ENCODE measurements around the gene PTBP2. TPM values are rescaled to one million over a fixed set of nuclear protein-coding genes. Genes with fewer than 3 reads are reported as not detected.

PTBP2 gene
- total RNA-seq, 1 experiment from 2014 or later, result 29.1 TPM

- BruUV-seq (replicated peaks), result no TSS peak
- ChIA-PET CTCF (no interaction called here), POLR2A (ENCODE audit: low non-redundant PET) (no interaction called here)
- Histone ChIP-seq H3K4me1 (ENCODE audit: insufficient read depth, low read length, poor library complexity, severe bottlenecking) (peaks cover 11% of the 10 kb centered on the region), H3K27ac (ENCODE audit: low read depth, low read length, poor library complexity, severe bottlenecking) (no peak overlapping the region), H3K36me3 (ENCODE audit: insufficient read depth, low read length, poor library complexity, severe bottlenecking) (peaks cover 53% of the 10 kb centered on the region), H3K9me3 (ENCODE audit: low read depth, low read length, poor library complexity, severe bottlenecking) (no peaks in the 10 kb centered on the region), H3K27me3 (replicated peaks; ENCODE audit: insufficient read depth, low read depth, low read length, poor library complexity) (no peaks in the 10 kb centered on the region), H3K4me3 (ENCODE audit: low read depth, low read length, poor library complexity, severe bottlenecking) (no peak overlapping the region)
- intact Hi-C loops (cut with micrococcal nuclease; ENCODE audit: unreplicated experiment), result no loop called here
- DNase-seq (ENCODE audit: low spot score), result peak; percentile 36
- TF ChIP-seq EZH2 (IDR thresholded peaks at IDR 0.05; ENCODE audit: borderline replicate concordance, low read depth, low read length, poor library complexity, severe bottlenecking), result no peak
- TF ChIP-seq CTCF (conservative IDR thresholded peaks at IDR 0.05; ENCODE audit: low read depth, low read length), result no peak
Measured at GRCh38 chr1:96808191-96808590, 86.6 kb downstream of the PTBP2 start.

DNA sequence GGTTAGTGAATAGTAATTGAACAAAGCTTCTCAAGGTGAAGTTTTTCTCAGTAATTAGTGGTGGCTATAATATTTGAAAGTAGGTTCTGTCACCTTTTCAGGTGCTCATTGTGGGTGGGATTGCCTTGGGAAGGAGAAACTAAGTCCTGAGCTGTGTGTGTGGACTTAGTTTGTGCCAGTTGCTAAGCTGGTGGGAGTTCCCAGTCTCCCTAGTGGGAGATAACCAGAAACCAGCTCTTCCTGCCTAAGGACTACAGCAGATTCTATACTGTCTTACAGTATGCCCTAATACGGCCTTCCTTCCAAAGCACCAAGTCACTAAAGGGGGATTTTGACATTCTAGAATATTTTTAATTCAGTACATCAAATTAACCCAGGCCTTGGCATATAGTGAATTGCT, 94.3 kb downstream of the PTBP2 start:
- TF ChIP-seq CTCF (conservative IDR thresholded peaks at IDR 0.05; ENCODE audit: low read depth, low read length) (no peak), EZH2 (IDR thresholded peaks at IDR 0.05; ENCODE audit: borderline replicate concordance, low read depth, low read length, poor library complexity, severe bottlenecking) (no peak)
- Histone ChIP-seq H3K4me1 (ENCODE audit: insufficient read depth, low read length, poor library complexity, severe bottlenecking) (no peaks in the 10 kb centered on the region), H3K9me3 (ENCODE audit: low read depth, low read length, poor library complexity, severe bottlenecking) (no peaks in the 10 kb centered on the region), H3K27me3 (replicated peaks; ENCODE audit: insufficient read depth, low read depth, low read length, poor library complexity) (no peaks in the 10 kb centered on the region), H3K4me3 (ENCODE audit: low read depth, low read length, poor library complexity, severe bottlenecking) (no peak overlapping the region), H3K27ac (ENCODE audit: low read depth, low read length, poor library complexity, severe bottlenecking) (no peak overlapping the region), H3K36me3 (ENCODE audit: insufficient read depth, low read length, poor library complexity, severe bottlenecking) (peaks cover 46% of the 10 kb centered on the region)
- CTCF ChIA-PET, result no interaction called here
- POLR2A ChIA-PET (ENCODE audit: low non-redundant PET), result no interaction called here
- no peak for DNase-seq (ENCODE audit: low spot score)
- no TSS peak for BruUV-seq (replicated peaks)
- intact Hi-C loops (cut with micrococcal nuclease; ENCODE audit: unreplicated experiment), result no loop called here

DNA sequence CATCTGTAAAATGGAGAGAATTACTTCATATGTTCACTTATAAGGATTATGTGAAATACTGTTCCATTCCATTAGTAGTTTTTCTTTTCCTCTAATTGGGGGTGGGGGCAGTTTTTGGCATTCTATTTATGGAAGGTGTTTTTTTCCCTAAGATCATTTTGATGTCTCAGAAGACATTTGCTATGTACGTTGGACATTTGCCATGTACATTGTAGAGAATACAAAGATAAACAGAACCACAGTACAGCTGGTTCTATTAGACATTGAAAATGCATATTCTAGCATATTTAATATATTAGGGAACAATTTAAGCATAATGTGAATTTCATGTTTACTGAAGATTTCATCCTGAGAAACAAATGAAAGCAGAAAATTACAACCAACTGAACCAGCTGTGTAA, 98.5 kb downstream of the PTBP2 start:
- no TSS peak for BruUV-seq (replicated peaks)
- peaks cover 13% of the 10 kb centered on the region for H3K36me3 ChIP-seq (ENCODE audit: insufficient read depth, low read length, poor library complexity, severe bottlenecking)
- TF ChIP-seq CTCF (conservative IDR thresholded peaks at IDR 0.05; ENCODE audit: low read depth, low read length), result no peak
- no peak for TF ChIP-seq EZH2 (IDR thresholded peaks at IDR 0.05; ENCODE audit: borderline replicate concordance, low read depth, low read length, poor library complexity, severe bottlenecking)
- H3K4me1 ChIP-seq (ENCODE audit: insufficient read depth, low read length, poor library complexity, severe bottlenecking), result no peaks in the 10 kb centered on the region
- no peak overlapping the region for H3K27ac ChIP-seq (ENCODE audit: low read depth, low read length, poor library complexity, severe bottlenecking)
- CTCF ChIA-PET, result no interaction called here
- POLR2A ChIA-PET (ENCODE audit: low non-redundant PET), result interaction anchor here (0.7 kb wide), 1 partner anchor 616 kb away, joined by 3 read pairs; no protein-coding TSS in a partner anchor
- intact Hi-C loops (cut with micrococcal nuclease; ENCODE audit: unreplicated experiment), result no loop called here
- H3K27me3 ChIP-seq (replicated peaks; ENCODE audit: insufficient read depth, low read depth, low read length, poor library complexity), result no peaks in the 10 kb centered on the region
- H3K4me3 ChIP-seq (ENCODE audit: low read depth, low read length, poor library complexity, severe bottlenecking), result no peak overlapping the region
- DNase-seq (ENCODE audit: low spot score), result no peak
- no peaks in the 10 kb centered on the region for H3K9me3 ChIP-seq (ENCODE audit: low read depth, low read length, poor library complexity, severe bottlenecking)
